WI38 (cell line): ENCODE results near the gene TRIM22.
"Not testable (repeated sequence)": the region's sequence is repeated elsewhere in the genome, so short reads cannot be mapped to it uniquely, and the experiment has no call there.

Experiments used
- H3K4me3 ChIP-seq: 2 replicates; pipeline ENCODE4 v1.5.1; 2011; ENCODE audit warnings: low read depth, mild to moderate bottlenecking, control low read depth, low read length
- CTCF ChIP-seq: IDR thresholded peaks from 2 replicates; pipeline ENCODE4 v1.5.1; 2012; ENCODE audit warnings: low read depth, mild to moderate bottlenecking, control low read depth, low read length

TRIM22 gene

GRCh38 chr11:5665051-5665570 is 24.5 kb upstream of the TRIM22 start:
- H3K4me3 ChIP-seq, result no peak overlapping the region
- TF ChIP-seq CTCF, result no peak

- TF ChIP-seq CTCF, result no peak
- no peak overlapping the region for H3K4me3 ChIP-seq
Observed at GRCh38 chr11:5665746-5666401, 23.7 kb upstream of the TRIM22 start.

GRCh38 chr11:5666402-5666793 is 23.2 kb upstream of the TRIM22 start:
- H3K4me3 ChIP-seq, result no peak overlapping the region
- TF ChIP-seq CTCF, result no peak

GRCh38 chr11:5671831-5672230 is 17.8 kb upstream of the TRIM22 start:
- H3K4me3 ChIP-seq, result no peak overlapping the region
- no peak for TF ChIP-seq CTCF

GRCh38 chr11:5674391-5674790 is 15.2 kb upstream of the TRIM22 start:
- no peak overlapping the region for H3K4me3 ChIP-seq
- TF ChIP-seq CTCF, result no peak

GRCh38 chr11:5679811-5680210 is 9.8 kb upstream of the TRIM22 start:
- TF ChIP-seq CTCF, result no peak
- no peak overlapping the region for H3K4me3 ChIP-seq

- not testable (repeated sequence) for H3K4me3 ChIP-seq
Observed at GRCh38 chr11:5682890-5683441, 6.6 kb upstream of the TRIM22 start.

GRCh38 chr11:5683620-5684019 is 6.0 kb upstream of the TRIM22 start:
- H3K4me3 ChIP-seq, result not testable (repeated sequence)
